Subcutaneous adipose tissue (tissue), 4 donors: Measurements from ENCODE around the gene EIF2AK2. TPM values are rescaled to one million over a fixed set of nuclear protein-coding genes. Genes with fewer than 3 reads are reported as not detected.

Experiments used
- CTCF ChIP-seq: fragments of 450-650 bp; IDR thresholded peaks from one replicate; pipeline ENCODE4 v1.5.1; 2016; ENCODE audit warnings: low read depth, mild to moderate bottlenecking, control low read depth, antibody characterized with exemption, moderate library complexity
- total RNA-seq, 4 donors: library from RNA; depleted of rRNA; stranded (reverse); fragments of >200 nt; gene quantifications; one replicate each; pipeline ENCODE4 v1.1.0, GENCODE V29; 2016

The EIF2AK2 gene
- total RNA-seq, 4 donors from 2014 or later: 24.2 to 30.2 (median 27.5) TPM

- TF ChIP-seq CTCF: no peak
These were observed 58.2 kb downstream of the EIF2AK2 start for GRCh38 chr2:37098416-37099118.

GRCh38 chr2:37096568-37096967 is 60.2 kb downstream of the EIF2AK2 start:
- no peak for TF ChIP-seq CTCF

GRCh38 chr2:37091873-37092272 is 64.9 kb downstream of the EIF2AK2 start:
- TF ChIP-seq CTCF: no peak

- TF ChIP-seq CTCF: no peak
These were observed 66.7 kb downstream of the EIF2AK2 start for GRCh38 chr2:37090019-37090477.

GRCh38 chr2:37085731-37086147 is 71.0 kb downstream of the EIF2AK2 start:
- no peak for TF ChIP-seq CTCF

- no peak for TF ChIP-seq CTCF
These were observed 72.0 kb downstream of the EIF2AK2 start for GRCh38 chr2:37084797-37085196.

GRCh38 chr2:37083873-37084794 is 72.6 kb downstream of the EIF2AK2 start, which contains the start of the genes GPATCH11 and HEATR5B:
GPATCH11 (plus strand) TSS chr2:37084518; CDS start chr2:37088382, 3,864 bp downstream.
HEATR5B (minus strand) TSS chr2:37084372; CDS start chr2:37083414, 958 bp downstream.
- TF ChIP-seq CTCF: no peak
